Hepatocyte (in vitro differentiated cells): Measurements from ENCODE around the gene LSAMP. TPM values are rescaled to one million over a fixed set of nuclear protein-coding genes. Genes with fewer than 3 reads are reported as not detected.

Experiments used
- DNase-seq: peaks from one replicate; pipeline ENCODE4 v3.0.0-alpha.2; 2016; ENCODE audit warnings: low spot score
- H2AFZ ChIP-seq: fragments of 200-600 bp; sonication (generic); 2 replicates; pipeline ENCODE4 v1.6.0; 2016; ENCODE audit warnings: antibody characterized with exemption, mild to moderate bottlenecking
- H3K27ac ChIP-seq: fragments of 200-600 bp; sonication (generic); 2 replicates; pipeline ENCODE4 v1.5.1; 2016; ENCODE audit warnings: mild to moderate bottlenecking
- H3K27me3 ChIP-seq: fragments of 200-600 bp; sonication (generic); 2 replicates; pipeline ENCODE4 v1.6.1; 2016
- H3K36me3 ChIP-seq: fragments of 200-600 bp; sonication (generic); replicated peaks from 2 replicates; pipeline ENCODE4 v1.5.1; 2016; ENCODE audit warnings: low read depth; ENCODE audit not compliant: insufficient read depth
- H3K4me1 ChIP-seq: fragments of 200-600 bp; sonication (generic); 2 replicates; pipeline ENCODE4 v1.5.1; 2016; ENCODE audit warnings: mild to moderate bottlenecking, moderate library complexity; ENCODE audit not compliant: insufficient read depth
- H3K4me2 ChIP-seq: fragments of 200-600 bp; sonication (generic); 2 replicates; pipeline ENCODE4 v1.6.0; 2016
- H3K4me3 ChIP-seq: fragments of 200-600 bp; sonication (generic); 2 replicates; pipeline ENCODE4 v1.5.1; 2016; ENCODE audit warnings: mild to moderate bottlenecking
- H3K79me2 ChIP-seq: fragments of 200-600 bp; sonication (generic); 2 replicates; pipeline ENCODE4 v1.6.0; 2017; ENCODE audit warnings: mild to moderate bottlenecking
- H3K9me2 ChIP-seq: fragments of 200-600 bp; sonication (generic); replicated peaks from 2 replicates; pipeline ENCODE4 v1.6.0; 2017; ENCODE audit warnings: mild to moderate bottlenecking; ENCODE audit not compliant: insufficient read depth
- H3K9me3 ChIP-seq: fragments of 200-600 bp; sonication (generic); 2 replicates; pipeline ENCODE4 v1.5.1; 2016; ENCODE audit warnings: low read depth, mild to moderate bottlenecking
- H4K20me1 ChIP-seq: fragments of 200-600 bp; sonication (generic); 2 replicates; pipeline ENCODE4 v1.6.0; 2016; ENCODE audit warnings: mild to moderate bottlenecking; ENCODE audit not compliant: insufficient read depth, poor library complexity, severe bottlenecking
- EZH2 ChIP-seq: fragments of 200-600 bp; sonication (generic); IDR thresholded peaks from 2 replicates; pipeline ENCODE4 v1.6.1; 2016; ENCODE audit warnings: antibody characterized with exemption, mild to moderate bottlenecking, borderline replicate concordance
- EZH2phosphoT487 ChIP-seq: fragments of 200-600 bp; sonication (generic); IDR thresholded peaks from one replicate; pipeline ENCODE4 v1.6.1; 2018; ENCODE audit warnings: antibody characterized with exemption, mild to moderate bottlenecking, low read depth, moderate library complexity; ENCODE audit not compliant: unreplicated experiment, severe bottlenecking
- WGBS: methylation state at CpG from one replicate; pipeline ENCODE4 v1.1.6; 2016; ENCODE audit warnings: low lambda C conversion rate; ENCODE audit errors: missing lambda C conversion rate; 5-methylcytosine and 5-hydroxymethylcytosine counted together
- polyA plus RNA-seq: library from polyadenylated mRNA; unstranded; fragments of >200 nt; fragmentation: Nextera tagmentation; extraction: Ambion mirVana; gene quantifications from 2 replicates; pipeline ENCODE4 v1.2.1, GENCODE V29; 2016
- total RNA-seq: library from RNA; depleted of rRNA; stranded (reverse); fragments of >200 nt; gene quantifications from 2 replicates; pipeline ENCODE4 v1.2.3, GENCODE V29; 2014
- TF ChIP-seq, protein P1 (sequence below): fragments of 200-600 bp; sonication (generic); IDR thresholded peaks from 2 replicates; pipeline ENCODE4 v1.5.1; 2016; ENCODE audit warnings: antibody characterized with exemption, mild to moderate bottlenecking; ENCODE audit not compliant: poor library complexity

The LSAMP gene
- total and polyA plus RNA-seq, 2 experiments from 2014 or later: 15.1 to 22.3 TPM

DNA sequence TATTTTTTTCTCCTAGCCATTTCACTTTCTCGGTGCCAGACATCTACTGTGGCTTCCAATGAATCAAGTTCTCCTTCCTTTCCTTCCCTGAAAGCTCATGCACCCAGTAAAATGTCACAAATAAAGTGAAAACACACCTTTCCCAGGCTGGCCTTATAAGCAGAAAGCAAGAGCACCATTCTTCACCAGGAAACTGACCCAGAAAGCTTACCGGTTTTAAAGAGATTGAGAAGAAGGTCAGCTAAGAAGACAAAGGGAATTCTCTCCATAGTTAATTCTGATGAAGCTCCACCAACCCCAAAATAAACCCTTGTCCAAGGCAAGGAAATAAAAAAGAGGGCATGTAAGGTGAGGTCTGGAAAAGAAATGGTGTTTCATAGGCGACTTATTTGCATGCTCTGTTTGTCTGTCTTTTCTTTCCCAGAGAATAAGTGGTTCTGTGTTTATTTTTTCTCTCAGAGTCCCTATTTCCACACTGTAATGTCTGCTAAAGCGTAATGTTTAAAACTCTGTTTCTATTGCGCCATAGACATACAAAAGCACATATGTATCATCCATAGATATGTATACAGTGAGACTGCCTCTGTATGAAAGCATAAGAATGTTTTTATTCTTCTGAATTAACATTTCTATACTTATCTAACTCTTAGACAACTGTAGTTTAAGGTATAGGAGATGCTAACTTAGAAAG is 2.8 kb downstream of the LSAMP start:
- no peaks in the 10 kb centered on the region for H3K9me2 ChIP-seq
- no peaks in the 10 kb centered on the region for H3K36me3 ChIP-seq
- H3K27ac ChIP-seq: peak overlapping the region; percentile 3
- no peaks in the 10 kb centered on the region for H3K27me3 ChIP-seq
- TF ChIP-seq EZH2: no peak
- TF ChIP-seq EZH2phosphoT487: no peak
- TF ChIP-seq, protein P1, sequence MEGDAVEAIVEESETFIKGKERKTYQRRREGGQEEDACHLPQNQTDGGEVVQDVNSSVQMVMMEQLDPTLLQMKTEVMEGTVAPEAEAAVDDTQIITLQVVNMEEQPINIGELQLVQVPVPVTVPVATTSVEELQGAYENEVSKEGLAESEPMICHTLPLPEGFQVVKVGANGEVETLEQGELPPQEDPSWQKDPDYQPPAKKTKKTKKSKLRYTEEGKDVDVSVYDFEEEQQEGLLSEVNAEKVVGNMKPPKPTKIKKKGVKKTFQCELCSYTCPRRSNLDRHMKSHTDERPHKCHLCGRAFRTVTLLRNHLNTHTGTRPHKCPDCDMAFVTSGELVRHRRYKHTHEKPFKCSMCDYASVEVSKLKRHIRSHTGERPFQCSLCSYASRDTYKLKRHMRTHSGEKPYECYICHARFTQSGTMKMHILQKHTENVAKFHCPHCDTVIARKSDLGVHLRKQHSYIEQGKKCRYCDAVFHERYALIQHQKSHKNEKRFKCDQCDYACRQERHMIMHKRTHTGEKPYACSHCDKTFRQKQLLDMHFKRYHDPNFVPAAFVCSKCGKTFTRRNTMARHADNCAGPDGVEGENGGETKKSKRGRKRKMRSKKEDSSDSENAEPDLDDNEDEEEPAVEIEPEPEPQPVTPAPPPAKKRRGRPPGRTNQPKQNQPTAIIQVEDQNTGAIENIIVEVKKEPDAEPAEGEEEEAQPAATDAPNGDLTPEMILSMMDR: no peak
- peaks cover 33% of the 10 kb centered on the region for H3K4me1 ChIP-seq
- no peaks in the 10 kb centered on the region for H4K20me1 ChIP-seq
- 57% methylated on average over 5 of the region's 5 CpGs for WGBS
- no peak overlapping the region for H2AFZ ChIP-seq
- H3K4me2 ChIP-seq: peak overlapping the region; percentile 89
- H3K79me2 ChIP-seq: peaks cover 34% of the 10 kb centered on the region
- no peaks in the 10 kb centered on the region for H3K9me3 ChIP-seq
- H3K4me3 ChIP-seq: peak overlapping the region; percentile 79
- DNase-seq: no peak

DNA sequence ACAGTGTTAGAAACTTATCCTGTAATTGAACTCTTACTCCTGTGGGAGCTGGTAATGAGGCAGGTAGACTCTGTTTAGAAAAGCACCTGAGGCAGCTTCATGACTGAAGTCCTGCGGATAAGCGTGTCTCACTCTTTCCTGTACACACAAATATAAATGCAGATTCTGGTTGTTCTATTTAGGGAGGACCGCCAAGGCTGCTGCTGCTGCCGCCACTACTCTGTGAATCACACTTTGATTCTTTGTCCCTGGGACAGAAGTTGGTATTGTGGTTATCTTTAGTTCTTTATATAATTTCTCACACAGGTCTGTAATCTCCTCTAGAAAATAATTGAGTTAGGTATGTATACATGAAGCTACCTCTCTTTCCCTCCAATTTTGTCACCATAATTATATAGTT is 3.6 kb downstream of the LSAMP start:
- no peak for TF ChIP-seq EZH2
- TF ChIP-seq, protein P1: no peak
- no peak for TF ChIP-seq EZH2phosphoT487
- H3K36me3 ChIP-seq: no peaks in the 10 kb centered on the region
- H3K9me3 ChIP-seq: no peaks in the 10 kb centered on the region
- no peaks in the 10 kb centered on the region for H3K9me2 ChIP-seq
- H3K4me2 ChIP-seq: peak overlapping the region; percentile 89
- H2AFZ ChIP-seq: no peak overlapping the region
- H4K20me1 ChIP-seq: no peaks in the 10 kb centered on the region
- peaks cover 33% of the 10 kb centered on the region for H3K4me1 ChIP-seq
- 81% methylated on average over 4 of the region's 4 CpGs for WGBS
- H3K79me2 ChIP-seq: peaks cover 34% of the 10 kb centered on the region
- H3K27ac ChIP-seq: no peak overlapping the region
- DNase-seq: no peak
- H3K27me3 ChIP-seq: no peaks in the 10 kb centered on the region
- no peak overlapping the region for H3K4me3 ChIP-seq

DNA sequence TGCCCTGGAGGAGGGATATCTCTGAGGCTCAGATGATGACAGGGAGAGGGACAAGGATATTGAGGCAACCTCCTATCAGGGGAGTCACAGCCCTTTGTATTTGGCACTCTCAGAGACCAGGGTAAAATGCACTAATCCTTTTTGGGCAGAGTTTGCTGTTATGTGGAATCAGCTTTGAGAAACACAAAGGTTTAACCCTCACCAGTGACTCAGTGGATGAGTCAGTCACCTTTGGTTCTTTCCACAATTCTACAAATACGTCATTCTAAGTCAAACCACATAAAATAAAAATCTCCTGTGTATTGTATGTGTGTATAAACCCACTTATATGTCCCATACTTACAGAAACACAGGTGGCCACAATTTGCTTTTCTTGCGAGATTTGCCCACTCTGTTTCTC is 5.1 kb downstream of the LSAMP start:
- no peaks in the 10 kb centered on the region for H3K36me3 ChIP-seq
- 74% methylated on average over 2 of the region's 2 CpGs for WGBS
- no peak overlapping the region for H2AFZ ChIP-seq
- no peaks in the 10 kb centered on the region for H3K9me3 ChIP-seq
- peaks cover 27% of the 10 kb centered on the region for H3K4me1 ChIP-seq
- no peak for DNase-seq
- no peaks in the 10 kb centered on the region for H3K9me2 ChIP-seq
- H3K4me3 ChIP-seq: no peak overlapping the region
- no peaks in the 10 kb centered on the region for H3K27me3 ChIP-seq
- no peak overlapping the region for H3K4me2 ChIP-seq
- no peaks in the 10 kb centered on the region for H4K20me1 ChIP-seq
- no peak overlapping the region for H3K27ac ChIP-seq
- peaks cover 34% of the 10 kb centered on the region for H3K79me2 ChIP-seq
- no peak for TF ChIP-seq EZH2phosphoT487
- no peak for TF ChIP-seq EZH2
- TF ChIP-seq, protein P1: no peak

DNA sequence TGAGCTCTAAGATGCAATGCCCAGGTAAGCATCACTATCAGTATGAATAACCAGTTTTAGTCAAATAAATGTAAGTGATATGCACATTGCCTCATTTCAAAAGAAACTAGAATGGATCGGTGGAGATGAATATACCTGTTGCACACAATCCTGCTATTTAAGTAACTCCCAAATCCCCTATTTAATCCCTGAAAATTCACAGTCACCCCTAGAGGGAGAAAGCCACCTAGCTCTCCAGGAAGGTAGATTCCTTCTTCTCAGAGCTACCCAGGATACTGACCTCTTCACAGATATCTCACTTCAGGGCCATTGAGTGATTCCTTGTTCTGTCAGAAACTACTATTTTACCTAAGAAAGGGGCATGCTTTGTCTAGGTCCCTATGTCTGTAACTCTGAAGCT is 11.7 kb downstream of the LSAMP start:
- no peak for DNase-seq
- peaks cover 7% of the 10 kb centered on the region for H3K79me2 ChIP-seq
- no peak overlapping the region for H2AFZ ChIP-seq
- TF ChIP-seq EZH2 (no peak), EZH2phosphoT487 (no peak)
- TF ChIP-seq, protein P1: no peak
- H3K4me2 ChIP-seq: no peak overlapping the region
- no peak overlapping the region for H3K4me3 ChIP-seq
- no peaks in the 10 kb centered on the region for H3K9me2 ChIP-seq
- H3K27ac ChIP-seq: no peak overlapping the region
- H3K27me3 ChIP-seq: no peaks in the 10 kb centered on the region
- no peaks in the 10 kb centered on the region for H3K9me3 ChIP-seq
- no peaks in the 10 kb centered on the region for H4K20me1 ChIP-seq
- 100% methylated on average over 1 of the region's 1 CpG for WGBS
- no peaks in the 10 kb centered on the region for H3K4me1 ChIP-seq
- H3K36me3 ChIP-seq: no peaks in the 10 kb centered on the region
